ENCODE data around the gene MSANTD1.

The MSANTD1 gene

GRCh38 chr4:3250438-3250955, 1.5 kb downstream of the MSANTD1 start:
- DNase-seq: no peak

DNA sequence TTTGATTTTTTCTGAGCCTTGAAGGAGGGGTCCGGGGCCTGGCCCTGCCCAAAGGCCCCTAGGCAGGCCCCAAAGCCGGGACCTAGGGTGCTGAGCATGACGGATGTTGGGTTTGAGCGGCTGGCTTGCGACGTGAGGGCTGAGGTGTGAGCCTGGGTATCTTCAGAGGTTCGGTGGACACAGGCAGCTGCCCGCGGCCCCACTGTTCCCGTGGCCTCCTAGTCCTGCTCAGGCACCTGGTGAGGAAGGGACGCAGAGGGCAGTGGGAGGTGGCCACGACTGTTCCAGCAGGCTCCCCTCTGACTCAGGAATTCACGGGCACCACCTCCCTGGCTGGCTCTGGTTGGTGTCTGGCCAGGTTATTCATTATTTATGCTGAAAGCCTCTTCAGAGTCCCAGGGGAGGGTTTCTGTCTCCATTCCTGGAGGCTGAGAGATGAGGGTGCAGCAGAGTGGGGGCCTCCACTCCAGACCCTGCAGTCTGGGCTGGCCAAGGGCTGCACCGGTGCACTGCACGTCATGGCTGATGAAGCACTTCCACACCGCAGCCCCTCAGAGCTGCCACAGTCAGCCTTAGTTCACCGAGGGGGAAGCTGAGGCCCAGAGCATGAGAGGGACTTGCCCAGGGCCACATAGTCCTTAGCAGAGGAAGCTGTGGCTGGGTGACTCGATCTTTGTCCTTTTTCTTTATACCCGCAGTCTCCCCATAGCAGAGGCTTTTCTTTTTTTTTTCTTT, 2.2 kb downstream of the MSANTD1 start:
- DNase-seq: no peak

DNA sequence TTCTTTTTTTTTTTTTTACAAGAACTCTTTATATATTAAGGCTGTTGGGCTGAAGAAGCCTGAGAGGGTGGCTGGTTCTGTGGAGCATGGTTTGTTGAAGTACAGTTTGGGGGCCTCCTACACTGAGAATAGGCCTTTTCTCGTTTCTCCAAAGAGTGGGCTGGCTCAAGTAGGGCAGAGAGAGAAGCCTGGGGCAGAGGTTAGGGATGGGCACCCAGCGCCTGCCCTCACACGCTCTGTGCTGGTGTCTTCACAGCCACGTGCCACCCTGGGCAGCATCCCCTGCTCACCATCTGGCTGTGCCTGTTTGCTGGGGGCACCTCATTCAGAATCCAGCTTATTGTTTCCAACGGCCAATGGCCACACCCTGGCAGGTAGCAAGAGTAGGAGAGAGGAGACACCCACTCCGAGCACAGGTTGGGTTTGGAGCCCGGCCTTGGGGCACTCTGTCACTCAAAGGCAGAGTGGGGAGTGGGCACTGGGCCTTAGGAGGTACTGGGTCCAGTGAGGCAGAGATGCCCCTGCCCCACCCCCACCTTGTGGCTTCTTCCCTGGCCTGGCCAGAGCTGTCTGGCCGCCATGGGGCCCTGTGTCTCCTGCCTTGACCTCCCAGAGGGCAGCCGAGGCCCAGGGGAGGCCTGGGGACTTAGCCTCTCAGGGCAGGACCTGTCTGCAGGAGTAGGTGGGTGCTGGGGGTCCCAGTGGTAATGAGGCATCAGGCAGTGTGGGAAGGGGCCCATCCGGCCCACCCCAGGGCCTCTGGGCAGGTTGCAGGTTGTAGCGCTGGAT, 2.9 kb downstream of the MSANTD1 start:
- no peak for DNase-seq

DNA sequence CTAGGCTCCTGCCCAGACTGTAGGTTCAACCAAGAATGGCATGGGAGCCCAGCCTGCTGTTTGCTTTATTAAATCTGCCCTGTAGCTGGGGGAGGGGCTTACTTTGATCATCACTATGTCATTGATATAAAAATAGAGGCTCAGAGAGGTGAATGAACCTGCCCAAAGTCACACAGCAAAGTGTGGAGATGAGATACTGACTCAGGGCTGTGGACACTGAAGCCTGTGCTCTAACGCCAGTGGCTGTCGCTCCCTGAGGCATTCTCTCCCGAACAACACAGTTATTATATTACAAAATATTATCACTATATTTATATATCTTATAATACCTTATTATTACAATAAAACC, 3.5 kb downstream of the MSANTD1 start:
- no peak for DNase-seq

- no peak for DNase-seq
Observed at GRCh38 chr4:3252831-3253641, 4.1 kb downstream of the MSANTD1 start.

DNA sequence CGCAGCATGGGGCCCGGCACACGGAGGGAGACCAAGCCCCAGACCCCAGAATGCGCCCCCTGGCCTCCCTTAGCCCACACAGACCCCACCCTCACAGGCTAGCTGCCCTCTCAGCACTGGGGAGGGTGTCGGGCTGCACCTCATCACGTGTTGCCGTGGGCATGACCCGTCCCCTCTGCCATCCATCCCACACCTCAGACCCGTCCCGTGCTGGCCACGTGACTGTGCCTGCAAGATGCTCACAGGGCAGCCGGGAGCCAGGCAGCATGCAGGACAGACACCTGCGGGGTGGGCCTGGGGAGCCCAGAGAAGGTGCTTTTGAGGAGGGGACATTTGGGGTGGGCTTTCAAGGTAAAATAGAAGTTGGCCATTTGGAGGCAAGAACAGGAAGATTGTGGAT, 4.8 kb downstream of the MSANTD1 start:
- no peak for DNase-seq

- DNase-seq: no peak
Observed at GRCh38 chr4:3254302-3255131, 5.6 kb downstream of the MSANTD1 start.

DNA sequence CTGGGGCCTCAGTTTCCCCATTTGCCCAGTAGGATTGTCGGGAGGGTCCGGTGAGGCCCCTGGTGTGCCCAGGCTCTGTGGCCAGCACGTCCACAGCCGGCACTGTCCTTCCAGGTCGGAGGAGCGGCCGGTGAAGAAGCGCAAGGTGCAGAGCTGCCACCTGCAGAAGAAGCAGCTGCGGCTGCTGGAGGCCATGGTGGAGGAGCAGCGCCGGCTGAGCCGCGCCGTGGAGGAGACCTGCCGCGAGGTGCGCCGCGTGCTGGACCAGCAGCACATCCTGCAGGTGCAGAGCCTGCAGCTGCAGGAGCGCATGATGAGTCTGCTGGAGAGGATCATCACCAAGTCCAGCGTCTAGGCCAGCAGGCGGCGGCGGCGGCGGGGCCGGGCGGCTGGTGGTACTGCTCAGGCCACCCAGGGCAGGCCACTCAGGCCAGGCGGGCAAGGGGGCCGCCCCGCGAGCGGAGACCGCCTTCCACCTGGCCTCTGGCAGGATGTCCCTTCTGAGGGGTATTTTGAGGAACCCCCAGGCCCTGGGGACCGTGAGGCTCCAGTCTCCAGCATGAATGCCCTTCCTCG, 6.7 kb downstream of the MSANTD1 start:
- no peak for DNase-seq

- DNase-seq: no peak
Observed at GRCh38 chr4:3256230-3257102, 7.5 kb downstream of the MSANTD1 start.

- DNase-seq: no peak
Observed at GRCh38 chr4:3257103-3257555, 8.2 kb downstream of the MSANTD1 start.

GRCh38 chr4:3257556-3258482, 8.9 kb downstream of the MSANTD1 start:
- DNase-seq: no peak

GRCh38 chr4:3261411-3262207, 12.7 kb downstream of the MSANTD1 start:
- no peak for DNase-seq

- no peak for DNase-seq
Observed at GRCh38 chr4:3262208-3263052, 13.5 kb downstream of the MSANTD1 start.

DNA sequence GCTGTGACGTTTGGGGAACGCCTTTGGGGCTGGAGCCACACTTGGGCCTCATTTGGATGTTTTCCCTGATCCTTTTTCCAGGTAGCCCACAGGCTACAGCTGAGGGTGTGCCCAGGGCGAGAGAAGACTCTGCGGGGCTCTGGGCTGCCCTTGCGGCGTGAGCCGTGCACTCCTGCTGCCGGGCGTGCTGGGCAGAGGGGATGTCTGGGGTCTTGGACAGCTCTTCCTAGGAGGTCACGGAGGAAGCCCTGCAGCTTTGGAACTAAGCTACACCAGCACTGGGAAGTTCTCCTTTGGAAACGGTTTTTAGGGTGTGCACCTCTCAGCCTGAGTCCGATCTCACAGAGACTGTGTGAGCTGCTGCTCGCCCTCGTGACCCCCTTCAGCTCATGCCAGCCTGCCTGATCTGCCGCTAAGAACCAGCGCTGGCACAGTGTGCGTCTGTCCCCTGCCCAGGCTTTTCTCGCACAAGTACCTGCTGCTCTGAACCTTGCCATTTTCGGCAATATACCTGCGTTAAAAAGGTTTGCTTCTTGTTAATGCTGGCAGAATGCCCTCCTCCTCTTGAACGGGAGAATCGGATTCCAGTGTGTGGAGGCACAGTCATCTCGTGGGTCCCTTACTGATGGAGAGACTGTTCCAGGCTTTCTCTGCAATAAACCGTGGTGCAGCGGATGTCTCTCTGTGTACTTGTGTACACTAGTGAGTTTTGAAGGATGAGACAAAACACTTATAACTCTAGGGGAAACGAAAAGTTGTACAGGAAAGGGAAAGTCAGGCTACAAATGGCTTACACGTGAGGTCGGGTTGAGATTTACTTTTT, 14.3 kb downstream of the MSANTD1 start:
- no peak for DNase-seq

DNA sequence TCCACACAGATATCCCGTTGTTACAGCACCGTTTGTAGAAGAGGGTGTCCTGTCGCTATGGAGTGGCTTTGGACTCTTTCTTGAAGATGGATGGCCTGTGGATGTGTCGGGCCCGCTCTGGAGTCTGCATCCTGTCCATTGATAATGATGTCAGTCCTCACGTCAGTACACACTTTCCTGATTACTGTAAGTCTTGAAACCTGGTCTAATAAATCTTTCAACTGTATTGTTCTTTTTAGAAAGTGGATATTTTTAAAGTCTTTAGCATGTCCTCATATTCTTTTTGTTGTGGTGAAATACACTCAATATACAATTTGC, 14.9 kb downstream of the MSANTD1 start:
- DNase-seq: no peak

GRCh38 chr4:3266076-3266475, 17.1 kb downstream of the MSANTD1 start:
- no peak for DNase-seq

Measured in Kasumi-1 (cell line).